Lower leg skin (tissue), 4 donors: ENCODE data around the gene MAPKAPK5. TPM values are rescaled to one million over a fixed set of nuclear protein-coding genes. Genes with fewer than 3 reads are reported as not detected.
"Not testable (repeated sequence)": the region's sequence is repeated elsewhere in the genome, so short reads cannot be mapped to it uniquely, and the experiment has no call there.

Source experiments
- DNase-seq, 2 donors: peaks; one replicate each; pipeline ENCODE4 v3.0.0-alpha.2; 2019; ENCODE audit warnings: low spot score in 2 of 2
- H3K4me3 ChIP-seq: fragments of 200-600 bp; sonication (generic); 2 replicates; pipeline ENCODE4 v1.5.1; 2017; ENCODE audit warnings: mild to moderate bottlenecking, low read depth; ENCODE audit not compliant: poor library complexity, severe bottlenecking
- POLR2A ChIP-seq, 2 donors: fragments of 450-650 bp; IDR thresholded peaks; one replicate each; pipeline ENCODE4 v1.6.1; 2016 to 2017; ENCODE audit warnings: antibody characterized with exemption in 2 of 2, mild to moderate bottlenecking in 1 of 2, moderate library complexity in 1 of 2
- WGBS, 2 donors: methylation state at CpG; one replicate each; pipeline ENCODE4 v1.1.5; 2018; 5-methylcytosine and 5-hydroxymethylcytosine counted together
- intact Hi-C: fragments of 100-400 bp; cut with DNase I; formaldehyde crosslinking; loops from one replicate; pipeline ENCODE4 v1.15.0; 2023; ENCODE audit warnings: low total_unique reads
- total RNA-seq, 4 donors: library from RNA; depleted of rRNA; stranded (reverse); fragments of >200 nt; gene quantifications; one replicate each; pipeline ENCODE4 v1.1.0, GENCODE V29; 2016
- TF ChIP-seq, protein P1 (sequence below), 3 donors: fragments of 450-650 bp; IDR thresholded peaks; one replicate each; pipeline ENCODE4 v1.5.1; 2016; ENCODE audit warnings: antibody characterized with exemption in 3 of 3, mild to moderate bottlenecking in 3 of 3, moderate library complexity in 2 of 3

Gene MAPKAPK5
- total RNA-seq, 4 donors from 2014 or later: 34.8 to 60.5 (median 49.5) TPM

DNA sequence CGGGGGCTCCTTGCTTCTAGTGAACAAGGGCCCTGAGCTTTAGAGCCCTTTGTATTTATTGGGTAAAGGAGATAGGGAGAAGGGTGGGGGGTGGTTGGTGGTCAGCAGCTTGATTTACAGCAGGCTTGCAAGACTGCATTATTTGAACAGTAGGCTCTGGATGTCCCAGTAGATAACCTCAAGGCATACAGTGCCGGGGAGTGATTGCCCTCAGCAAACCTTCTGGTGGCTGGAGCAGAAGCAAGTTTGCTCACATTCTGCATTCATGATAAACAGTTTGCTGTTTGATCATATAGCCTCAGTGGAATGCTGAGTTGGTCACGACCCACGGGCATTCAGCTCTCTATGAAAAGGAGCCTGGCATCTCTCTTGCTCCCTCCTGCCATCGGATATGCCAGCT lies 16.5 kb upstream of the MAPKAPK5 start:
- intact Hi-C loops: no loop called here
- 80 to 85% methylated on average over 5 of the region's 5 CpGs for WGBS, 2 donors
- DNase-seq: no peak
- no peak overlapping the region for H3K4me3 ChIP-seq
- TF ChIP-seq POLR2A (IDR thresholded peaks at IDR 0.05): no peak
- TF ChIP-seq, protein P1, sequence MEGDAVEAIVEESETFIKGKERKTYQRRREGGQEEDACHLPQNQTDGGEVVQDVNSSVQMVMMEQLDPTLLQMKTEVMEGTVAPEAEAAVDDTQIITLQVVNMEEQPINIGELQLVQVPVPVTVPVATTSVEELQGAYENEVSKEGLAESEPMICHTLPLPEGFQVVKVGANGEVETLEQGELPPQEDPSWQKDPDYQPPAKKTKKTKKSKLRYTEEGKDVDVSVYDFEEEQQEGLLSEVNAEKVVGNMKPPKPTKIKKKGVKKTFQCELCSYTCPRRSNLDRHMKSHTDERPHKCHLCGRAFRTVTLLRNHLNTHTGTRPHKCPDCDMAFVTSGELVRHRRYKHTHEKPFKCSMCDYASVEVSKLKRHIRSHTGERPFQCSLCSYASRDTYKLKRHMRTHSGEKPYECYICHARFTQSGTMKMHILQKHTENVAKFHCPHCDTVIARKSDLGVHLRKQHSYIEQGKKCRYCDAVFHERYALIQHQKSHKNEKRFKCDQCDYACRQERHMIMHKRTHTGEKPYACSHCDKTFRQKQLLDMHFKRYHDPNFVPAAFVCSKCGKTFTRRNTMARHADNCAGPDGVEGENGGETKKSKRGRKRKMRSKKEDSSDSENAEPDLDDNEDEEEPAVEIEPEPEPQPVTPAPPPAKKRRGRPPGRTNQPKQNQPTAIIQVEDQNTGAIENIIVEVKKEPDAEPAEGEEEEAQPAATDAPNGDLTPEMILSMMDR (IDR thresholded peaks at IDR 0.05): no peak

DNA sequence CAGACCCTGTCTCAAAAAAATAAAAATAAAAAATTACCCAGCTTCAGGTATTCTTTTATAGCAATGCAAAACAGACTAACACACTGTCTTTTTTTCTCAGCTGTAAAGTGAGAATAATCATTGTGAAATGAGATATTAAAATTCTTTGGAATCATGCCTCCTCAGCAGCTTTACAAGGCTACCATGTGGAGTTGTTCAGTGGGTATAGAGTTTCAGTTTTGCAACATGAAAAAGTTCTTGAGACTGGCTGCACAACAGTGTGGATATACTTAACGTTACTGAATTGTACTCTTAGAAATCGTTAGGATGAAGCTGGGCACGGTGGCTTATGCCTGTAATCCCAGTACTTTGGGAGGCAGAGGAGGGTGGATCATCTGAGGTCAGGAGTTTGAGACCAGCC lies 15.7 kb upstream of the MAPKAPK5 start:
- TF ChIP-seq POLR2A (IDR thresholded peaks at IDR 0.05): no peak
- TF ChIP-seq, protein P1 (IDR thresholded peaks at IDR 0.05): no peak
- WGBS, 2 donors: 60% methylated on average over 3 of the region's 3 CpGs
- no peak overlapping the region for H3K4me3 ChIP-seq
- no peak for DNase-seq
- intact Hi-C loops: no loop called here

DNA sequence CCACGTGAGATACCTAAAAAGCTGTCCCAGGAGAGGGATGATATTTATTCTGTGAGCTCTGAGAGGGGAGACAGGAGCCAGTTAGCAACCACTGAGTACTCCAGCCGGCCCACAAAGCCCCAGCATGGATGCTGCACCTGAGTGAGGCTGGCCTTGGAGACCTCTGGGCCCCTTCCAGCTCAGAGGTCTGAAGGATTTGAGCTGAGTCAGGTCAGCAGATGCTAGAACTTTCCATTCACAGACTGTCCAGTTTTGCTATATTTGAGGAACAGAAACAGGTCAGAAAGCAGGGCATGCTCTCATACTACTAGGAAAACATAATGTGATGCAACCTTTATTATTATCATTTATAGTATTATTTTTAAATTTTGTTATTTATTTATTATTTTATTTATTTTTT lies 15.0 kb upstream of the MAPKAPK5 start:
- intact Hi-C loops: loop anchor here (1.0 kb wide), 1 partner anchor 19 kb away; no protein-coding TSS in a partner anchor
- no peak overlapping the region for H3K4me3 ChIP-seq
- DNase-seq: peak in 1 of 2 donors; percentile 42
- TF ChIP-seq, protein P1 (IDR thresholded peaks at IDR 0.05): no peak
- no peak for TF ChIP-seq POLR2A (IDR thresholded peaks at IDR 0.05)
- 63 to 71% methylated on average over 2 of the region's 2 CpGs for WGBS, 2 donors

DNA sequence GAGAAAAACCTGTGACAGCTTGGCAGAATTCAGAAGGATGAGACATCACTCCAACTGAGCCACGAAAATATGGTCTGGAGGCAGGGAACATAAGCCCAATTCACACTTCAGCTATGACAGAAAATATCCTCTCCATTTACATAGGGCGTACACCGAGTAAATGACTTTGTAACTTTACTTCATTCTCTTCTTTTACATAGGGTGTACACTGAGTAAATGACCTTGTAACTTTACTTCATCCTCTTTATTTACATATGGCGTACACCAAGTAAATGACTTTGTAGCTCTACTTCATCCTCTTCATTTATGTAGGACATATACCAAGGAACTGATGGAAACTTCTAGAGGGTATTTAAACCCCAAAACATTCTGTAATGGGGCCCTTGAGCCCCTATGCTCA lies 14.1 kb upstream of the MAPKAPK5 start:
- WGBS, 2 donors: 81 to 88% methylated on average over 4 of the region's 4 CpGs
- no peak for TF ChIP-seq POLR2A (IDR thresholded peaks at IDR 0.05)
- TF ChIP-seq, protein P1 (IDR thresholded peaks at IDR 0.05): no peak
- no peak for DNase-seq
- H3K4me3 ChIP-seq: no peak overlapping the region
- intact Hi-C loops: loop anchor here (1.0 kb wide), 1 partner anchor 20 kb away; no protein-coding TSS in a partner anchor

DNA sequence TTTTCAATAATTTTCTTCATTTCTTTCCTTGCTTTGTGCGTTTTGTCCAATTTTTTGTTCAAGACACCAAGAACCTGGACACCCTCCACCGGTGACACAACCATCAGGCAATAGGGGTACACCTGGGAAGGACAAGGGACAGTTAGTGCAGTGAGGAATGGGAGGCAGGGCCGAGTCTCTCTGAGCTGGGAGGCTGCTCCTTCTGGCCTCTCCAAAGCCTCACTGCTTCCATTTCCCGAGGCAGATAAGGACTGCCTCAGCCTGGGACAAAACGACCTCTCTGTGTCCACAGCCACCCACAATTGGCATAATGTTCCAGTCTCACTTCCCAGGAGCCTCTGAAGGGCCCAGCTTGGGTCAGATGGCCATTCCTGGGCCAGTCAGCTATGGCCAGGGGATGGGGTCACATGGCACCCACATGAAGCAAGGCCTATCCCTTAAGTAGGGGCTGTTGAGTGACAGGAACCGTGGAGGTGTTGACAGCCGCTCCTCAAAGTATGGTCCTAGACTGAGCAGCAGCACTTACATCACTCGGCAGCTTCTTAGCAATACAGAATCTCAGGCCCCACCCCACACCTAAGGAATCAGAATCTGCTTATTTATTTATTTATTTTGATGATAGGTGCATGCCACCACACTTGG lies 13.6 kb upstream of the MAPKAPK5 start:
- no peak overlapping the region for H3K4me3 ChIP-seq
- WGBS, 2 donors: 81 to 89% methylated on average over 7 to 8 of the region's 8 CpGs
- peak in 1 of 2 donors; percentile 57 for DNase-seq
- TF ChIP-seq, protein P1 (IDR thresholded peaks at IDR 0.05): no peak
- no peak for TF ChIP-seq POLR2A (IDR thresholded peaks at IDR 0.05)
- intact Hi-C loops: no loop called here

DNA sequence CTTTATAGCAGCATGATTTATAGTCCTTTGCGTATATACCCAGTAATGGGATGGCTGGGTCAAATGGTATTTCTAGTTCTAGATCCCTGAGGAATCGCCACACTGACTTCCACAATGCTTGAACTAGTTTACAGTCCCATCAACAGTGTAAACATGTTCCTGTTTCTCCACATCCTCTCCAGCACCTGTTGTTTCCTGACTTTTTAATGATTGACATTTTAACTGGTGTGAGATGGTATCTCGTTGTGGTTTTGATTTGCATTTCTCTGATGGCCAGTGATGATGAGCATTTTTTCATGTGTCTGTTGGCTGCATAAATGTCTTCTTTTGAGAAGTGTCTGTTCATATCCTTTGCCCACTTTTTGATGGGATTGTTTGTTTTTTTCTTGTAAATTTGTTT lies 12.4 kb upstream of the MAPKAPK5 start:
- WGBS, 2 donors: 93 to 95% methylated on average over 3 of the region's 3 CpGs
- DNase-seq, intact Hi-C loops, H3K4me3 ChIP-seq: not testable (repeated sequence)

DNA sequence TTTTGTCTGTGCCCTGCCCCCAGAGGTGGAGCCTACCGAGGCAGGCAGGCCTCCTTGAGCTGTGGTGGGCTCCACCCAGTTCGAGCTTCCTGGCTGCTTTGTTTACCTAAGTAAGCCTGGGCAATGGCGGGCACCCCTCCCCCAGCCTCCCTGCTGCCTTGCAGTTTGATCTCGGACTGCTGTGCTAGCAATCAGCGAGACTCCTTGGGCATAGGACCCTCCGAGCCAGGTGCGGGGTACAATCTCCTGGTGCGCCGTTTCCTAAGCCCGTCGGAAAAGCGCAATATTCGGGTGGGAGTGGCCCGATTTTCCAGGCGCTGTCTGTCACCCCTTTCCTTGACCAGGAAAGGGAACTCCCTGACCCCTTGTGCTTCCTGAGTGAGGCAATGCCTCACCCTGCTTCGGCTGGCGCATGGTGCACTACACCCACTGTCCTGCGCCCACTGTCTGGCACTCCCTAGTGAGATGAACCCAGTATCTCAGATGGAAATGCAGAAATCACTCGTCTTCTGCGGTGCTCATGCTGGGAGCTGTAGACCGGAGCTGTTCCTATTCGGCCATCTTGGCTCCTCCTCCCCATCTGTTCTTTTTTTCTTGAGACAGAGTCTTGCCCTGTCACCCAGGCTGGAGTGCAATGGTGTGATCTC lies 7.2 kb upstream of the MAPKAPK5 start:
- DNase-seq: peak in 1 of 2 donors; percentile 84
- H3K4me3 ChIP-seq, intact Hi-C loops: not testable (repeated sequence)
- WGBS, 2 donors: 63 to 75% methylated on average over 20 to 22 of the region's 22 CpGs

DNA sequence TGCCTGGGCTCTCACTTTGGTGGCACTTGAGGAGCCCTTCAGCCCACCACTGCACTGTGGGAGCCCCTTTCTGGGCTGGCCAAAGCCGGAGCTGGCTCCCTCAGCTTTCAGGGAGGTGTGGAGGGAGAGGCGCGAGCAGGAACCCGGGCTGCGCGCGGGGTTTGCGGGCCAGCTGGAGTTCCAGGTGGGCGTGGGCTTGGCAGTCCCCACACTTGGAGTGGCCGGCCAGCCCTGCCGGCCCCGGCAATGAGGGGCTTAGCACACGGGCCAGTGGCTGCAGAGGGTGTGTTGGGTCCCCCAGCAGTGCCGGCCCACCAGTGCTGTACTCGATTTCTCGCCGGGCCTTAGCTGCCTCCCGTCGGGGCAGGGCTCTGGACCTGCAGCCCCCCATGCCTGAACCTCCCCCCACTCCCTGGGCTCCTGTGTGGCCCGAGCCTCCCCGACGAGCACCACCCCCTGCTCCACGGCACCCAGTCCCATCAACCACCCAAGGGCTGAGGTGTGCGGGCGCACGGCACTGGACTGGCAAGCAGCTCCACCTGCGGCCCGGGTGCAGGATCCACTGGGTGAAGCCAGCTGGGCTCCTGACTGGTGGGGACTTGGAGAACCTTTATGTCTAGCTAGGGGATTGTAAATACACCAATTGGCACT lies 6.4 kb upstream of the MAPKAPK5 start:
- DNase-seq: peak in 1 of 2 donors; percentile 81
- WGBS, 2 donors: 88 to 94% methylated on average over 20 to 25 of the region's 28 CpGs
- H3K4me3 ChIP-seq, intact Hi-C loops: not testable (repeated sequence)
